ENCODE results near the gene LSM3.

The LSM3 gene

GRCh38 chr3:14132120-14132519, 46.5 kb upstream of the LSM3 start:
- Histone ChIP-seq H3K36me3 (ENCODE audit: low read depth) (peaks cover 95% of the 10 kb centered on the region), H3K27me3 (ENCODE audit: insufficient read depth, poor library complexity, severe bottlenecking) (no peaks in the 10 kb centered on the region), H3K4me1 (ENCODE audit: insufficient read depth, poor library complexity, severe bottlenecking) (peaks cover 11% of the 10 kb centered on the region), H3K27ac (ENCODE audit: poor library complexity, severe bottlenecking) (no peak overlapping the region), H3K9me3 (ENCODE audit: severe bottlenecking) (no peaks in the 10 kb centered on the region), H3K4me3 (ENCODE audit: severe bottlenecking) (no peak overlapping the region)
- DNase-seq (ENCODE audit: low spot score) = no peak
- no peak for ATAC-seq (ENCODE audit: low read depth)
- no peak for TF ChIP-seq CTCF (IDR thresholded peaks at IDR 0.05; ENCODE audit: poor library complexity, severe bottlenecking)

- peaks cover 93% of the 10 kb centered on the region for H3K36me3 ChIP-seq (ENCODE audit: low read depth)
- DNase-seq (ENCODE audit: low spot score) (no peak), ATAC-seq (ENCODE audit: low read depth) (no peak)
- TF ChIP-seq CTCF (IDR thresholded peaks at IDR 0.05; ENCODE audit: poor library complexity, severe bottlenecking) = no peak
- H3K9me3 ChIP-seq (ENCODE audit: severe bottlenecking) = no peaks in the 10 kb centered on the region
- no peak overlapping the region for H3K27ac ChIP-seq (ENCODE audit: poor library complexity, severe bottlenecking)
- peaks cover 15% of the 10 kb centered on the region for H3K4me1 ChIP-seq (ENCODE audit: insufficient read depth, poor library complexity, severe bottlenecking)
- no peaks in the 10 kb centered on the region for H3K27me3 ChIP-seq (ENCODE audit: insufficient read depth, poor library complexity, severe bottlenecking)
- H3K4me3 ChIP-seq (ENCODE audit: severe bottlenecking) = no peak overlapping the region
Observed at GRCh38 chr3:14132689-14133088, 45.9 kb upstream of the LSM3 start.

- H3K27me3 ChIP-seq (ENCODE audit: insufficient read depth, poor library complexity, severe bottlenecking) = no peaks in the 10 kb centered on the region
- peaks cover 15% of the 10 kb centered on the region for H3K4me1 ChIP-seq (ENCODE audit: insufficient read depth, poor library complexity, severe bottlenecking)
- H3K4me3 ChIP-seq (ENCODE audit: severe bottlenecking) = no peak overlapping the region
- H3K27ac ChIP-seq (ENCODE audit: poor library complexity, severe bottlenecking) = no peak overlapping the region
- ATAC-seq (ENCODE audit: low read depth) = no peak
- no peaks in the 10 kb centered on the region for H3K9me3 ChIP-seq (ENCODE audit: severe bottlenecking)
- no peak for DNase-seq (ENCODE audit: low spot score)
- TF ChIP-seq CTCF (IDR thresholded peaks at IDR 0.05; ENCODE audit: poor library complexity, severe bottlenecking) = no peak
- H3K36me3 ChIP-seq (ENCODE audit: low read depth) = peaks cover 92% of the 10 kb centered on the region
Observed at GRCh38 chr3:14133188-14133800, 45.3 kb upstream of the LSM3 start.

GRCh38 chr3:14133876-14134275, 44.7 kb upstream of the LSM3 start:
- Histone ChIP-seq H3K36me3 (ENCODE audit: low read depth) (peaks cover 89% of the 10 kb centered on the region), H3K27ac (ENCODE audit: poor library complexity, severe bottlenecking) (no peak overlapping the region), H3K9me3 (ENCODE audit: severe bottlenecking) (no peaks in the 10 kb centered on the region), H3K4me3 (ENCODE audit: severe bottlenecking) (no peak overlapping the region), H3K4me1 (ENCODE audit: insufficient read depth, poor library complexity, severe bottlenecking) (peaks cover 15% of the 10 kb centered on the region), H3K27me3 (ENCODE audit: insufficient read depth, poor library complexity, severe bottlenecking) (no peaks in the 10 kb centered on the region)
- TF ChIP-seq CTCF (IDR thresholded peaks at IDR 0.05; ENCODE audit: poor library complexity, severe bottlenecking) = no peak
- DNase-seq (ENCODE audit: low spot score) = no peak
- ATAC-seq (ENCODE audit: low read depth) = no peak

GRCh38 chr3:14134291-14134690, 44.3 kb upstream of the LSM3 start:
- ATAC-seq (ENCODE audit: low read depth) = no peak
- Histone ChIP-seq H3K4me3 (ENCODE audit: severe bottlenecking) (no peak overlapping the region), H3K27me3 (ENCODE audit: insufficient read depth, poor library complexity, severe bottlenecking) (no peaks in the 10 kb centered on the region), H3K27ac (ENCODE audit: poor library complexity, severe bottlenecking) (no peak overlapping the region), H3K4me1 (ENCODE audit: insufficient read depth, poor library complexity, severe bottlenecking) (peaks cover 15% of the 10 kb centered on the region), H3K36me3 (ENCODE audit: low read depth) (peaks cover 89% of the 10 kb centered on the region), H3K9me3 (ENCODE audit: severe bottlenecking) (no peaks in the 10 kb centered on the region)
- TF ChIP-seq CTCF (IDR thresholded peaks at IDR 0.05; ENCODE audit: poor library complexity, severe bottlenecking) = no peak
- DNase-seq (ENCODE audit: low spot score) = no peak

Data from RWPE2 (cell line).